HG03439 (cell line): ENCODE data around the gene LRAT.
A peak's percentile ranks its signal among the peaks of the same experiment; 100 is the strongest.
"Not testable (repeated sequence)": the region's sequence is repeated elsewhere in the genome, so short reads cannot be mapped to it uniquely, and the experiment has no call there.

ENCODE experiments used
- ATAC-seq: cut with Tn5 transposase; IDR thresholded peaks from one replicate; pipeline ENCODE4 v1.9.1; 2021; ENCODE audit warnings: mild to moderate bottlenecking, moderate library complexity; ENCODE audit not compliant: unreplicated experiment

Gene LRAT

GRCh38 chr4:154743683-154744340 lies at the start of gene LRAT:
LRAT (plus strand) TSS chr4:154744000; CDS start chr4:154744327, 327 bp downstream.
- no peak for ATAC-seq

- ATAC-seq, result no peak
Observed at GRCh38 chr4:154707877-154708276, 35.9 kb upstream of the LRAT start.

- no peak for ATAC-seq
Observed at GRCh38 chr4:154709550-154709949, 34.2 kb upstream of the LRAT start.

GRCh38 chr4:154711522-154711921 lies 32.3 kb upstream of the LRAT start:
- no peak for ATAC-seq

- no peak for ATAC-seq
Observed at GRCh38 chr4:154714339-154715040, 29.3 kb upstream of the LRAT start.

- no peak for ATAC-seq
Observed at GRCh38 chr4:154719087-154719486, 24.7 kb upstream of the LRAT start.

- peak; percentile 71 for ATAC-seq
Observed at GRCh38 chr4:154720123-154720522, 23.7 kb upstream of the LRAT start.

GRCh38 chr4:154720618-154721267 lies 23.1 kb upstream of the LRAT start:
- ATAC-seq, result no peak

GRCh38 chr4:154722262-154722661 lies 21.5 kb upstream of the LRAT start:
- no peak for ATAC-seq

GRCh38 chr4:154723601-154724000 lies 20.2 kb upstream of the LRAT start:
- ATAC-seq, result not testable (repeated sequence)

GRCh38 chr4:154727540-154727939 lies 16.3 kb upstream of the LRAT start:
- ATAC-seq, result no peak

GRCh38 chr4:154731756-154732155 lies 12.0 kb upstream of the LRAT start:
- no peak for ATAC-seq

GRCh38 chr4:154732669-154733068 lies 11.1 kb upstream of the LRAT start:
- no peak for ATAC-seq

GRCh38 chr4:154736770-154737169 lies 7.0 kb upstream of the LRAT start:
- ATAC-seq, result no peak

GRCh38 chr4:154738426-154738825 lies 5.4 kb upstream of the LRAT start:
- ATAC-seq, result no peak

GRCh38 chr4:154739111-154739510 lies 4.7 kb upstream of the LRAT start:
- ATAC-seq, result no peak

- ATAC-seq, result no peak
Observed at GRCh38 chr4:154740462-154740861, 3.3 kb upstream of the LRAT start.

- ATAC-seq, result no peak
Observed at GRCh38 chr4:154741131-154741665, 2.6 kb upstream of the LRAT start.

- no peak for ATAC-seq
Observed at GRCh38 chr4:154741922-154742850, 1.6 kb upstream of the LRAT start.

GRCh38 chr4:154744341-154744926 lies 634 bp downstream of the LRAT start:
- ATAC-seq, result no peak
